Spleen (tissue), 11 donors: Measurements from ENCODE around the gene AKT3. TPM values are rescaled to one million over a fixed set of nuclear protein-coding genes. Genes with fewer than 3 reads are reported as not detected.
A peak's percentile ranks its signal among the peaks of the same experiment; 100 is the strongest.
"Not testable (repeated sequence)": the region's sequence is repeated elsewhere in the genome, so short reads cannot be mapped to it uniquely, and the experiment has no call there.

Source experiments
- DNase-seq: peaks from one replicate; pipeline ENCODE4 v3.0.0-alpha.2; 2020
- H3K27ac ChIP-seq, 8 donors: fragments of 200-600 bp; sonication (generic) in 7 of 8; 1 replicate in 4 of 8; 2 replicates in 4 of 8; pipeline versions ENCODE4 v1.5.0 to v1.8.0; 2016 to 2021; ENCODE audit warnings: inconsistent platforms in 4 of 8, mild to moderate bottlenecking in 4 of 8, moderate library complexity in 1 of 8
- H3K27me3 ChIP-seq, 7 donors: fragments of 200-600 bp; sonication (generic) in 6 of 7; replicated peaks in 1 of 7; 1 replicate in 4 of 7; 2 replicates in 3 of 7; pipeline versions ENCODE4 v1.5.0 to v1.8.0; 2016 to 2021; ENCODE audit warnings: inconsistent platforms in 3 of 7, mild to moderate bottlenecking in 1 of 7
- H3K36me3 ChIP-seq, 6 donors: fragments of 200-600 bp; sonication (generic) in 5 of 6; 1 replicate in 4 of 6; 2 replicates in 2 of 6; pipeline versions ENCODE4 v1.5.0 to v1.8.0; 2016 to 2021; ENCODE audit warnings: inconsistent platforms in 2 of 6
- H3K4me1 ChIP-seq, 6 donors: fragments of 200-600 bp; sonication (generic) in 5 of 6; 1 replicate in 3 of 6; 2 replicates in 3 of 6; pipeline versions ENCODE4 v1.5.0 to v1.8.0; 2016 to 2021; ENCODE audit warnings: inconsistent platforms in 3 of 6
- H3K4me3 ChIP-seq, 8 donors: fragments of 200-600 bp; sonication (generic) in 7 of 8; 1 replicate in 4 of 8; 2 replicates in 4 of 8; pipeline versions ENCODE4 v1.5.0 to v1.8.0; 2016 to 2021; ENCODE audit warnings: inconsistent platforms in 4 of 8, mild to moderate bottlenecking in 4 of 8, moderate library complexity in 2 of 8
- H3K9me3 ChIP-seq, 8 donors: fragments of 200-600 bp; sonication (generic) in 7 of 8; 1 replicate in 4 of 8; 2 replicates in 4 of 8; pipeline versions ENCODE4 v1.5.0 to v1.8.0; 2016 to 2021; ENCODE audit warnings: inconsistent platforms in 4 of 8
- CTCF ChIP-seq, 11 experiments: fragments of 200-600 bp in 7 of 11; fragments of 450-650 bp in 4 of 11; sonication (generic) in 4 of 11; IDR thresholded peaks in 8 of 11; conservative IDR thresholded peaks in 3 of 11; 1 replicate in 7 of 11; 2 replicates in 4 of 11; pipeline versions ENCODE4 v1.4.0 to v1.8.0; 2016 to 2021; ENCODE audit warnings: antibody characterized with exemption in 11 of 11, inconsistent platforms in 4 of 11, mild to moderate bottlenecking in 1 of 11
- POLR2A ChIP-seq, 3 donors: fragments of 450-650 bp; IDR thresholded peaks; one replicate each; pipeline ENCODE4 v1.5.1; 2017; ENCODE audit warnings: antibody characterized with exemption in 3 of 3, mild to moderate bottlenecking in 1 of 3
- POLR2AphosphoS5 ChIP-seq, 3 donors: sonication (generic); formaldehyde crosslinking; IDR thresholded peaks; one replicate each; pipeline ENCODE4 v1.5.1; 2017; ENCODE audit warnings: antibody characterized with exemption in 3 of 3
- WGBS, 5 donors: extraction: QIAGEN DNeasy Blood & Tissue Kit in 3 of 5; methylation state at CpG; one replicate each; pipeline versions ENCODE4 v1.1.5 to v1.1.7; 2013 to 2018; 5-methylcytosine and 5-hydroxymethylcytosine counted together
- intact Hi-C: fragments of 100-400 bp; cut with DNase I; formaldehyde crosslinking; loops from one replicate; pipeline ENCODE4 v1.15.0; 2023; ENCODE audit warnings: low total_unique reads
- polyA plus RNA-seq, 3 donors: library from polyadenylated mRNA; stranded (reverse); fragments of 200-250 nt; gene quantifications; one replicate each; pipeline ENCODE4 v1.2.1, GENCODE V29; 2013
- total RNA-seq, 7 donors: library from RNA; depleted of rRNA in 3 of 7; stranded (reverse); fragments of >200 nt in 3 of 7; fragmentation: NEBNext Ultra II Directional in 4 of 7; extraction: Animal tissue kit (Norgen Biotek cat#: 25700) in 4 of 7; gene quantifications; one replicate each; pipeline versions ENCODE4 v1.1.0 to v1.2.1, GENCODE V29; 2016 to 2021
- donor health status: healthy with polysubstance abuse.
- donor health status: DM: no; HTN: no; CAD: no; lungs with moderate emphysema.
- donor health status: DM: no; HTN: no; CAD: no.
- donor health status: Bipolar disorder and iron deficiency.
- donor health status: healthy.
- donor health status: DM: no; HTN: no; CAD: no.
- donor health status: DM: yes; HTN: yes; CAD: no.

Gene AKT3
- total and polyA plus RNA-seq, 10 donors = 4.3 to 91.3 (median 46.4) TPM

DNA sequence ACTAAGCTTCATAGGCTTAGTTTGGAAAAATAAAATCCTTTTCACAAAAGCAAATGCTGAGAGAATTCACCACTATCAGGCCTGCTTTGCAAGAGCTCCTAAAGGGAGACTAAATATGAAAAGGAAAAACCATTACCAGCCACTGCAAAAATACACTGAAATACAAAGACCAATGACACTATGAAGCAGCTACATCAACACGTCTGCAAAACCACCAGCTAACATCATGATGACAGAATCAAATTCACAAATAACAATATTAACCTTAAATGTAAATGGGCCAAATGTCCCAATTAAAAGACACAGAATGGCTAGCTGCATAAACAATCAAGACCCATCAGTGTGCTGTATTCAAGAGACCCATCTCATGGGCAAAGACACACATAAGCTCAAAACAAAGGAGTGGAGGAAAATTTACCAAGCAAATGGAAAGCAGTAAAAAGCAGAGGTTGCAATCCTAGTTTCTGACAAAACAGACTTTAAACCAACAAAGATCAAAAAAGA lies 28.8 kb downstream of the AKT3 start:
- no peak for TF ChIP-seq CTCF (IDR thresholded peaks at IDR 0.05 in 8 of 11, conservative IDR thresholded peaks at IDR 0.05 in 3 of 11)
- no peak for TF ChIP-seq POLR2A (IDR thresholded peaks at IDR 0.05)
- no peak for TF ChIP-seq POLR2AphosphoS5 (IDR thresholded peaks at IDR 0.05)
- peaks cover 0 to 32% (median 25%) of the 10 kb centered on the region in 8 donors for H3K9me3 ChIP-seq
- no peaks in the 10 kb centered on the region for H3K27me3 ChIP-seq
- H3K27ac ChIP-seq = no peak overlapping the region
- 90 to 100% (median 97%) methylated on average over 1 of the region's 1 CpG for WGBS, 5 donors
- no peak overlapping the region for H3K4me3 ChIP-seq
- H3K36me3 ChIP-seq = peaks cover 0 to 55% (median 0%) of the 10 kb centered on the region in 6 donors
- intact Hi-C loops = no loop called here
- H3K4me1 ChIP-seq = peaks cover 0 to 9% (median 0%) of the 10 kb centered on the region in 6 donors
- no peak for DNase-seq

DNA sequence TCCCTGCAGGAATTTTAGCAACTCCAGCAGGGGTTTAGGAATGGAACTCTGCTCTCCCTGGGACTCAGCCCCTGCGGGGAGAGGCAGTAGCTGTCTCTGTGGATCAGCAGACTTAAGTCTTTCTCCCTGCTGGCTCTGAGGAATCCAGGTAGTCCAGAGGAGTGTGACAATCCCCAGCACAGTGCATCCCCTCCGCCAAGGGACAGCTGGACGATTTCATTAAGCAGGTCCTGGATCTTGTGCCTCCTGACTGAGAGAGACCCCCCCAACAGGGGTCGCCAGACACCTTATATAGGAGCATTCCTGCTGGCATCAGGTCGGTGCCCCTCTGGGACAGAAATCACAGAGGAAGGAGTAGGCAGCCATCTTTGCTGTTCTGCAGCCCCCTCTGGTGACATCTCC lies 30.6 kb downstream of the AKT3 start:
- H3K9me3 ChIP-seq = peaks cover 0 to 43% (median 32%) of the 10 kb centered on the region in 8 donors
- WGBS, 5 donors = 92 to 100% (median 95%) methylated on average over 4 to 5 of the region's 5 CpGs
- no peak overlapping the region for H3K27ac ChIP-seq
- H3K27me3 ChIP-seq = no peaks in the 10 kb centered on the region
- no peak overlapping the region for H3K4me3 ChIP-seq
- intact Hi-C loops = no loop called here
- H3K4me1 ChIP-seq = peaks cover 0 to 9% (median 0%) of the 10 kb centered on the region in 6 donors
- DNase-seq = no peak
- peaks cover 0 to 54% (median 0%) of the 10 kb centered on the region in 6 donors for H3K36me3 ChIP-seq
- TF ChIP-seq CTCF (IDR thresholded peaks at IDR 0.05 in 8 of 11, conservative IDR thresholded peaks at IDR 0.05 in 3 of 11) (no peak), POLR2AphosphoS5 (IDR thresholded peaks at IDR 0.05) (no peak), POLR2A (IDR thresholded peaks at IDR 0.05) (no peak)

DNA sequence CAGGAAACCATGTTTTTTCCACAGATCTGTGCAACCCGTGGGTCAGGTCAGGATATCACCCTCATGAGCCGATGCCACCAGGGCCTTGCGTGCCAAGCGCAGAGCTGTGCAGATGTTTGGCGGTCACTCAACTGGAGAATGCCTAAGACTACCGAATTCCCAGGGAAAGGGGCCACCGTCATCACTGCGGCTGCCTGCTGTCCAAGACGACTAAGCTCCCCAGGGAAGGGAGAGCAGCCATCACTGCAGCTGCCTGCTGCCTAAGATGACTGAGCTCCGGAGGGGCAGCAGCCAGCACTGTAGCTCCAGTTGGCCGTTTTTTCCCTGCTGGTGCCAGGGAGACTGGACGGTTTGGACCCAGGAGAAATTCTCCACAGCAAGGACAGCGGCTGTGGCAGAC lies 31.1 kb downstream of the AKT3 start:
- WGBS, 5 donors = 92 to 98% (median 95%) methylated on average over 12 to 13 of the region's 13 CpGs
- Histone ChIP-seq H3K27ac (no peak overlapping the region), H3K36me3 (peaks cover 0 to 56% (median 0%) of the 10 kb centered on the region in 6 donors), H3K9me3 (peaks cover 0 to 47% (median 35%) of the 10 kb centered on the region in 8 donors), H3K4me3 (no peak overlapping the region), H3K4me1 (peaks cover 0 to 9% (median 0%) of the 10 kb centered on the region in 6 donors), H3K27me3 (no peaks in the 10 kb centered on the region)
- no peak for TF ChIP-seq CTCF (IDR thresholded peaks at IDR 0.05 in 8 of 11, conservative IDR thresholded peaks at IDR 0.05 in 3 of 11)
- TF ChIP-seq POLR2AphosphoS5 (IDR thresholded peaks at IDR 0.05) = peak in 1 of 3 donors; percentile 38
- no peak for DNase-seq
- intact Hi-C loops = no loop called here

DNA sequence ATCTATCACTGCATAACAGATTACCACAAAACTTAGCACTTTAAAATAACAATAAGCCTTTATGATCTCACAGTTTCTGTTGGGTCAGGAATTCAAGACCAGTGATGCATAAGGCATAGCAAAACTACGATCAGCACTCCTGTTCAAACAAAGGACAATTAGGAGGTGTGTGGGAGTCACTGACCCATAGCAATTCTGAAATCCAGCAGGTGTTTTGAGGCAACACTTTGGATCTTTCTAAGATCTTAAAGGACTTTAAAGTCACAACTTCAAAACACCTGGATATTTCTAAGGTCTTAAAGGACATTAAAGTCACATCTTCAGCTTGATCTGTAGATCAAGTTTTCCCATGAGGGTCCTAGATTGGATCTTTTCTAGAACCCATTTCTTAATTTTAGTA lies 35.3 kb downstream of the AKT3 start:
- 69 to 94% (median 74%) methylated on average over 1 of the region's 1 CpG for WGBS, 5 donors

DNA sequence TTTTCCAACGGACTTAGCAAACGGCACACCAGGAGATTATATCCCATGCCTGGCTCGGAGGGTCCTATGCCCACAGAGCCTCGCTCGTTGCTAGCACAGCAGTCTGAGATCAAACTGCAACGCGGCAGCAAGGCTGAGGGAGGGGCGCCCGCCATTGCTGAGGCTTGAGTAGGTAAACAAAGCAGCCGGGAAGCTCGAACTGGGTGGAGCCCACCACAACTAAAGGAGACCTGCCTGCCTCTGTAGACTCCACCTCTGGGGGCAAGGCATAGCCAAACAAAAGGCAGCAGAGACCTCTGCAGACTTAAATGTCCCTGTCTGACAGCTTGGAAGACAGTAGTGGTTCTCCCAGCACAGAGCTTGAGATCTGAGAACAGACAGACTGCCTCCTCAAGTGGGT lies 42.7 kb downstream of the AKT3 start:
- H3K9me3 ChIP-seq, H3K4me1 ChIP-seq, H3K27ac ChIP-seq, H3K27me3 ChIP-seq, H3K4me3 ChIP-seq, DNase-seq, intact Hi-C loops: not testable (repeated sequence)
- peaks cover 0 to 12% (median 0%) of the 10 kb centered on the region in 6 donors for H3K36me3 ChIP-seq
- 76 to 92% (median 90%) methylated on average over 6 to 11 of the region's 11 CpGs for WGBS, 5 donors

More for the DNA sequence above, 35.3 kb downstream of the AKT3 start:
- TF ChIP-seq CTCF (IDR thresholded peaks at IDR 0.05 in 8 of 11, conservative IDR thresholded peaks at IDR 0.05 in 3 of 11) (no peak), POLR2AphosphoS5 (IDR thresholded peaks at IDR 0.05) (no peak), POLR2A (IDR thresholded peaks at IDR 0.05) (no peak)
- Histone ChIP-seq H3K27me3 (no peaks in the 10 kb centered on the region), H3K27ac (no peak overlapping the region), H3K4me3 (no peak overlapping the region), H3K9me3 (peaks cover 0 to 31% (median 17%) of the 10 kb centered on the region in 8 donors), H3K4me1 (no peaks in the 10 kb centered on the region), H3K36me3 (peaks cover 0 to 36% (median 0%) of the 10 kb centered on the region in 6 donors)
- DNase-seq = no peak
- intact Hi-C loops = no loop called here
